Renal cortex interstitium (tissue), 11 donors: ENCODE measurements around the gene KLF15. TPM values are rescaled to one million over a fixed set of nuclear protein-coding genes. Genes with fewer than 3 reads are reported as not detected.

Source experiments
- DNase-seq, 11 donors: peaks; one replicate each; pipeline ENCODE4 v3.0.0-alpha.2; 2013; ENCODE audit warnings: low read depth in 9 of 11, low spot score in 4 of 11; ENCODE audit errors: extremely low read depth in 1 of 11
- polyA plus RNA-seq, 3 donors: library from polyadenylated mRNA; unstranded; fragments of 120-200 nt; gene quantifications; one replicate each; pipeline ENCODE4 v1.2.1, GENCODE V29; 2013; ENCODE audit not compliant: insufficient read length in 3 of 3

The KLF15 gene
- polyA plus RNA-seq, 3 donors: 11.9 to 15.5 (median 15.4) TPM

DNA sequence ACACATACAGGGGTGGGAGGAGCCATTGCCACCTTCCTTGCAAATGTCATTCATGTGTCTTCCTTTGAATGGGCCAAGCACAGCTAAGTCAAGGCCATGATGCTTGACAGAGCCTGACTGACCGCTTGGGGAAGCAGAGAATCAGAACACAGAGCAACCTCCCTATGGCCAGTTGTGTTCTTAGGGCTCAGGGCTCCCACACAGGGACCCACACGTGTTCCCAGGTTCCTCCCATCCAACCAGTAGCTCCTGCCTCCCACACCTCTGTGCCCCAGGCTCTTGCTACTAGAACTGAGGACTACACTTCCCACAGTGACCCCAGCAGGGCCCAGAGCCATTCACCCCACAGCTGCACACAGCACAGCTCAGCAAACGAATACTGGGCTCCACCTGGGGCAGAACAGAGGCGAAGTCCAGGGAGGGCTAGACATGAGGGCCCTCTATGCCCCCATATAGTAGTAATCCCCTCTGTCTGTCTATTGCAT, 42.9 kb downstream of the KLF15 start:
- no peak for DNase-seq

DNA sequence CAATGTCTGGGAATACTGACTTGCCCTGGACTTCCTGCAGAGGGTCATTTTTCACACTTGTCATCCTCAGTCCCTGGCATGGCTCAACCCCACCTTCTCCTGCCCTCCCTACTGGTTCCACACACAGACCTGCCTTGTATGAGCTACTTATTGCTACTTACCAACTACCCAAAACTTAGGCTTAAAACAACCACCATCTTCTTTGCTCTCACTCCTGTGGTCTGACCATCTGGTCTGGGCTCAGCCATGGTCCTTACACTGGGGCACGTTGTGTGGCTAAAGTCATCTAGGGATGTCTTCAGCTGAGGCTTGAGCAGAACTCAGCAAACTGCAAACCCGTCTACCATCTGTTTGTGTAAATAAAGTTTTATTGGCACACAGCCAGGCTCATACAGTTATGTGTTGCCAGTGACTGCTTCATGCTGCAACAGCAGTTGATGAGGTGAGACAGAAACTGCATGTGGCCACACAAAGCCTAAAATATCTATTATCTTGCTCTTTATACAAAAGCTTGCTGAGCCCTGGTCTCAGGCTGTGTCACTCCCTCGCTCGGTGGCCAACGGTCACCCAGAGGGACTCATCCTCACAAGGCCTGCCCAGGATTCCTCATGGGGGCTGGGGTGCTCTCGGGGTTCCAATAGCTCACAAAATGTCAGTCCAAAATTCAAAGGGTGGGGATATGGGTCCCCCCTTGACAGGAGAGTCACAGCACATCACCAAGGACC, 43.5 kb downstream of the KLF15 start:
- DNase-seq: no peak

DNA sequence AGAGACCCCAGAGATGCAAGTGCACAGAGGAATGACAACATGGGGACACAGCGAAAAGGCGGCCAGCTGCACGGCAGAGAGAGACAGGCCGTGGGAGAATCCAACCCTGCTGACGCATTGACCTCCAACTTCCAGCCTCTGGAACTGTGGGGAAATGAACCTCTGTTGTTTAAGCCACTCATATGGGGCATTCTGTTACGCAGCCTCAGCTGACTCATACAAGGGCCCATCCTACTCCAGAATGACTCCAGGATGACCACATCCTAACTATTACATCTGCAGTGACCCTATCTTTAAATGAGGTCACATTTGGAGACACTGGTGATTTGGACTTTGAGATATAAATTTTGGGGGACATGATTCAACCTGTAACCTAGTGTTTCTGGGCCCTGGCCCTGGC, 44.0 kb downstream of the KLF15 start:
- DNase-seq: no peak

DNA sequence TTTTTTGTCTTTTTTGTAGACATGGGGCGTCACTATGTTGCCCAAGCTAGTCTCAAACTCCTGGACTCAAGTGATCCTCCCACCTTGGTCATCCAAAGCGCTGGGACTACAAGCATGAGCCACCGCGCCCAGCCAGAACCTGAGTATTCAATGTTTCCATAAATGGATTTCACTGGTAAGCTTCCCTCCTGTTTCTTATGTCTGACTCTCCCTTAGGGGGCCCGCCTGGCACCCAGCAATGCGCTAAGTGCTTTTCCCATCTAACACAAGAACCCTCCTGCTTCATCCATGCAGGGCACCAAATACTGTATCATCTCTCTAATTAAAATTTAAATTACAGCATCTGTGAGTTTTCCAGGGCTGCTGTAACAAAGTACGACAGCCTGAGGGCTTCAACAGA, 44.9 kb downstream of the KLF15 start:
- no peak for DNase-seq

DNA sequence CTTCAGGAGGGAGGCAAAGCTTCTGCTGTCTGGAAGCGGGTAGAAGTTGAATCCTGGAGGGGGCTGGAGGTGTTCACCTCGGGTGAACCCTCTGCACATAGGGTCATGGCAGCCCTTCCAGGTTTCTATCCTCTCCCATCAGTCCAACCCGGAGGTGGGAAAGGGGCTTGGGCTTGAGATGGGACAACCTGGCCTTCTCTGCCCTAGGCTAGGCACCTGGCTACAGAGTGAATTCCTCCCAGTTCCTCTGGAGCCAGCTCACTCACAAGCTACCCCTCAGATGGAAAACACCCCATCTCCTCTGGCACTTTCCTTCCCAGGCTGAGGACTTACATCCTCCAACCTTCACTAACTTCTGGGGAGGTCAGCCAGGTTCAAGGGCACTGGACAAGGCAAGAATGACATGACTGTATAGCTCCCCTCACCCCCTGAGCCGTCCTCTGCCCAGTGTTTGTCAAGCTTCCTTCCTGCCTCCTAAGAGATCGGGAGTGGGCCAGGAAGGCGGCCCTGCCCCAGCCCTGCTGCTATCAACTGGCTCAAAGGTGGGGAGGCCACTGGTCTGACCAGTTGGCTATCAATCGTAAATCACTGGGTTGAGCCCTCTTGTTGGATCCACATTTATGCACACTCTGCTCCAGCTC, 45.8 kb downstream of the KLF15 start:
- no peak for DNase-seq

DNA sequence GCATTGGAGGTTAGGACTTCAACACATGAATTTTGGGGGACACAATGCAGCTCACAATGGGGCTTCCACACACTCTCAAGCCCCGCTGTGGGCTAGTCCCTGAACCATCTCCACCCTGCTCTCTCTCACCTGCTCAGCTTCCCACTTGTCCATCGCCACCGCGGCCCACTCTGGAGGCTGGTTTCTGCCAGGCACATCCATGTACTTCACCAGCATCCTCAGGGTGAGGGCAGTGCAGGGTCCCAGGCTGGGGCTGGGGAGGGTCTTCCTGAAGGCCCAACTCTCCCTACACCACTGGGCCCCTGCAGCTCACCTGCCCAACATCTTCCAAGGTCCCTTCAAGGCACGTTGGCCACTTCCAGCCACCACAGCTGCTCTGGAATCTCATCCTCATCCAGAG, 46.4 kb downstream of the KLF15 start:
- no peak for DNase-seq

DNA sequence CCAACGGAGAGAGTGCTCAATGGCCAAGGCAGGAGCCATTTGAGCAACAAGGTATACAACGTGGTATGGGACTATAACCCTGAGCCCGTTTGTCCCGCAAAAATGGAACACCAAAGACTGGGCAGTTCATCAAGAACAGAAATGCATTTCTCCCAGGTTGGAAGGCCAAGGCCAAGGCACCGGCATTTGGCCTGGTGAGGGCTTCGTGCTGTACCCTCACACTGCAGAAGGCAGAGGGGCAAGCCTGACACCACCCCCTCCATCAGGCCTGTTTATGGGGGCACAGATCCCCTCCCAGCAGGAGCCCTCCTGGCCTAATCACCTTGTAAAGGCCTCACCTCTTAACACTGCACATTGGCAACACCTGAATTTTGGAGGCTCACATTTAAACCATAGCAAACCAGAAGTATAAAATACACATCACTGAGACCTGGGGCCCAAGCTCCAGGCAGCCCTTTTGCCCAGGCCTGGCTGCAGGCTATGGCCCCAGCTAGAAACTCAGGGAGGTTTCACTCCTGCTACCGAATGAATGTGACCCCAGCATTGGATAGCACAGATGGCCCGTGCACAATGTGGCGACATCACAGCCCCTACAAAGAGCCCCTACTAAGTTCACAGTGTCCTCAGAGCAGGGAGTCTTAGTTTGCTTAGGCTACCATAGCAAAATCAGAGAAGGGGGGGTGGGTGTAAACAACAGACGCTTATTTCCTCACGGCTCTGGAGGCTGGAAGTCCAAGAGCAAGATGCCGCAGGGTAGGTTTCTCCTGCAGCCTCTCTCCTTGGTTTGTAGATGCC, 47.1 kb downstream of the KLF15 start:
- no peak for DNase-seq

DNA sequence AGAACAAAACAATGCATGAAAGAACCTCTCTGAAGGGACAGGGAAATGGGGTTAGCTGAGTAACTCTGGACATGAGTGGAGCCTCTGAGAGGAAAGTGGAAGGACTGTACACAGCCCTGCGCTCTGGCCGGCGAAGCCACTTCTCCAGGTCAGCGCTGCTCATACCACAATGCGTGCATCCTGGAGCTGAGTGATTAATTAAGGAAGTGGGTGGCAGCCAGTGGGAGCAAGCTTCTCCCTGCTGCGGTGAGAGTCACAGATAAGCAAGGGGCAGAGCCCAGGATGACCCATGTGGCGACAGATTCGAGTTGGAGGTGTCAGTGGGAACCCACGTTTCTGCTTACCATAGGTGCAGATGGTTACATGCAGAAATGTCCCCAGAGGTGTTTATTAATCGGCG, 48.0 kb downstream of the KLF15 start:
- DNase-seq: no peak

DNA sequence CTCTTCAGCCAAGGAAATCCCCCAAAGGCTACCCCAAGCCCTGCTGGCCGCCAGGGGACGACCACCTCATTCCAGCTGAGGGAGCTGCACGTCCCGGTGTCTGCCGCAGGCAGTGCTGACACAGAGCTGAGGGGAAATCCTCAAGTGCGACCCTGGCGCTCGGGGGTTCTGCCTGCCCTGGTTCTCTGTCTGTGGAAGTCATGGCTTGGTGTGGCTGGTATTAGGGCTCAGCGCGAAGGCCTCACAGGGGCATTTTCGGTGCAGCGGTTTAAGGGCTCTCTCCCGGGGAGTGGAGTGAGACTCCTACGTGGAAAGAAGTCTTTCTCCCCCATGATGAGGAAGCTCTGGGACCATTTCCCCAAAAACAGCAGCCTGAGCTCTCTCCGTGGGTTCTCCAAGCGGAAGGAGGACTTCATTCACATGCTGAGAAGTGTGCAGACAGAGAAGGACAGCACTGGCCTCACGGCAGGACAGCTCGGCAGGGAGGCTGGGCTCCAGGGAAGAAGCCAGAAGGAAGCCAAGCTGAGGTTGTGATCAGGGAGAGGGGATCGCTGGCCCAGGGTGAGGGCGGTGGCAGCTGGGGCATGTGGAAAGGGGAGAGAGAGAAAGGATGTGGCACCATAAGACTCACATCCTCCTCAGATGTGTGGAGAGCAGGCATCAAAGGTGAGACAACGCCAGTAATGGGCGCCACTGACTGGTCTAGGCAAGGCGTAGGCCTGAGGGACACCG, 48.6 kb downstream of the KLF15 start:
- DNase-seq: no peak

DNA sequence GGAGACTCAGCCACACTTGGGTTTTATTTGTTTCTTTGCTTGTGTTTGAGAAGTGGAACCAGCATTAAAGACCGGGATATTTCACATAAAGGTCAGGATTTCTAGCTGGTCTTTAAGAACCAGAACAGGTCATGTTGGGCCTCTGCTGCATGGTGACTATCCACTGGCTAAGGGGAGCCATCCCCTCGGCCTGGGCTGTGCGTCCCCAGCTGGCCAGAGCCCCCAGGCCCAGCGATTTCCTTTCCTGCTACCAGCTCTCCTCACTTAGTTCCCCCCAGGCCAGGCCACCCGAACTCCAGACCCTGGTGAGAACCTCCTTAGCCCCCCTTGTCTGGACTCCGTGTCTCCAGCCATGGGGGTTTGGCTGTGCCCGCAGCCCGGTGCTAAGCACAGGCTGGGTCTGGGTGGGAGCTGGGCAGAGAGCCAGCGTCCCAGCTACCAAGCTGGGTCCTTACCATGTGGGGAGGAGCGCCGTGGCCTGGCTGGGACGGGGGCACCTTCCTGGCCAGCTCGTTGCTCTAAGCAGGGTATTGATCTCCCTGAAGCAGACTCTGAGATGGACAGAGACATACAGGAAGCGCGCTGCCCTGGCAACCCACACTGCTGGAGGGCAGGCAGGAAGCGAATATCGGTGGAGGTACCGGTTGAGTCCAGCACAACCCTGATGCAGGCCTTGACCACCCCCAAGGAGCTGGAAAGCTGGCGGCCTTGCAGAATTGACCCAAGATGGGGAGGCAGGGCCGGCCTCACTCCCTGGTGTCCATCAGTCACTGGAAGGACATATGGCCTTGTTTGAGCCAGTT, 49.4 kb downstream of the KLF15 start:
- no peak for DNase-seq

DNA sequence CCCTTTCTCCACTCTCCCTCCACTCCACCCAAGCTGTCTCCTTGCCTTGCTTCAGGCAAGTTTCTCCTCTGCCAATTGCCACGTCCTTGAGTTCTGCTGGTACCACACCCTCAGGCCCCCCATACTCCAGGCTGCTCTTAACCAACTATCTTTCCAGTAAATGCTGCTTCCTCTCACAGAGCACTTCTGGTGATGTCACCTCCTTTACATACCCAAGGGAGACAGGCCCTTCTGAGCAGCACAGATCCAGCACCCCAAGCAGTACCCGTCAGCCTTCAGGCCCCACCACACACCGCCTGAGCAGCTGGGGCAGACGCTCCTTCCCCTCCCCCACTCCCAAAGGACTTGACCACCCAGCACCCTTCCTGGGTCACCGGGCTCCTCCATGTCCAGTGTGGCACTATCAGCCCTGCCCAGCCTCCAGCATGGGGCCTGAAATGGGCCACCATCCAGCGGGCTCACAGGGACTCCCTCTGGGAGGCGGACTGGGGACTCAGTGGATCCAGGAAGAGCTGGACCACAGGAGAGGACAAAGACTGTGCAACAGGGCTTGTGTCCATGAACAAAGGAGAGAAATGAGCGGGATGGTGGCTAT, 50.2 kb downstream of the KLF15 start:
- DNase-seq: no peak

DNA sequence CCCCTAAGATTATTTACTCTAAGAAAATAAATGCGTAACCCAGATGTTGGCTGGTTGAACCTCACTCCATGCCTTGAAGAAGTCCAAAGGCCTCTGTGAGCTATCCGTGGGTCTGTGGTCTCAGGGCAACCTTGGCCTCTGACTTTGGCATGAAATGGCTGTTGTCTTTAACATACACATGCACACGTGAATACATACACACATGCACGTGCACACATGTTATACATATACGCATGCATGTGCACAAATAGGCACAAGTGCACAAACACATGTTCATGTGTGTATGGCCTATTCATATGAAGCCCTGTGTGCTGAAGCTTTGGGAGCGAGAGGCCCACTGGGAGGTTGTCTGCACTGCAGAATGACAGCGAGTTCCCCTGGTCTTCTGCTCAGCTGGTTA, 50.8 kb downstream of the KLF15 start:
- DNase-seq: no peak

DNA sequence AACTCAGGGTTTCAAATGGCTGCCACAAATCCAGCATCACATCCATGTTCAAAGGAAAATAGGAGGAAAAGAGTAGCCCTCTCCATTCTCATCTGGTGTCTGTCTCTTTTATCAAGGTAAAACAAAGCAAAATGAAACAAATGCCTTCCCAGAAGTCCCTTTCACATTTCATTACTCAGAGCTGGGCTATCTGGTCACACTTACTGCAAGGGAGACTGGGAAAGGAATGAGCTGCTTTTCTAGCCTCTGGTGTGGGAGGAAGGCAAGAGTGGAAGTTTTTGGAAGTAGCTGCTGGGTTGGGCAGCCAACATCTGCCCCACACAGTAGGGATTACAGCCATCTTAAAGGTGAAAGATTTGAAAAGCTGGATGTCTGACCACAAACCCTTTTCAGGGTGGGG, 51.8 kb downstream of the KLF15 start:
- DNase-seq: no peak

DNA sequence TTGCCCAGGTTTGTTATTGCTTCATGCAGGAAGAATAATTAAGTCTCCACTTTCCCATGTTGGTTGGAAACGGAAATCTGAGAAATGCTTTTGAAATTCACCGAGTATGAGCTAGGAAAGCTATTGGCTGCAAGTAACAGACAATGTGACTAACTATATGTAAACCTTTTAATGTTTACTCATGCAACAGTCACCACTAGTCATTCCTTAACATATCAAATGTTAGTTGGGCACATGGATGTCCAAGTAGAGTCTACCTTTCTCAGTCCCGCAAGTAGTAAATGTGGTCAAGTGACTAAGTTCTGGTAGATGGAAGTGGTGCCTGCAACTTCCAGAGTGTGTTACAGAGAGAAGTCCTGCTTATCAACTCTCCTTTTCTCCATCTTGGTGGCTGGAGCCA, 52.5 kb downstream of the KLF15 start:
- DNase-seq: no peak

DNA sequence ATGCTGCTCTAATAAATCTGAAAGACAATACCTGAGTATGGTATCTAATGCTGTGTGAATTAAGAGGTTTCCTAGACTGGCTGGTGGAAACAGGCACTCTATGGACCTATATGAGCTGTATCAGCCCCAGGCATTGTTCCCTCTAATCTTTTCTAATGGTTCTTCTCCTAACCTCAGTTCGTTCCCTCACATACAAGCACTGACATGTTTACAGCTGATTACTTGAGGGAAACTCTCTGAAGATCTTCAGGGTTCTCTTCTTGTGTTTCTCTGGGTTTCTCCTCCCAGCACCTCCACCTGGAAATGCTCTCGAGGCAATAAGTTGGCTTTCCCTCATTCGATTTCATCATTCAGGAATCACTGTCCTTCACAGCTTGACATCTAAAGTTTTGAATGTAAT, 52.9 kb downstream of the KLF15 start:
- DNase-seq: no peak

DNA sequence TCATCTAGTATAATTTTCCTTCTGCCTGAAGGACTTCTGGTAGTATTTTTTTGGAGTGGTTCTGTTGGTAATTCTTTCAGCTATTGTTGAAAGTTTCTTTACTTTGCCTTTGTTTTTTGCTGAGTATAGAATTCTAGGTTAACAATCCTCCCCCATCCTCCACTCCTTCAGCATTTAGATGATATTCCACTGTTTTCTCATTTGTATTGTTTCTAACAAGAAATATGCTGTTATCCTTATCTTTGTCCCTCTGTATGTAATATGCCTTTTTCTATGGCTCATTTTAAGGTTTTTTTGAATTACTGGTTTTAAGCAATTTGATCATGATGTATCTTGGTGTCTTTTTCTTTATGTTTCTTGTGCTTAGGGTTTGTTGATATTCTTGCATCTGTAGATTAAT, 53.9 kb downstream of the KLF15 start:
- DNase-seq: no peak

DNA sequence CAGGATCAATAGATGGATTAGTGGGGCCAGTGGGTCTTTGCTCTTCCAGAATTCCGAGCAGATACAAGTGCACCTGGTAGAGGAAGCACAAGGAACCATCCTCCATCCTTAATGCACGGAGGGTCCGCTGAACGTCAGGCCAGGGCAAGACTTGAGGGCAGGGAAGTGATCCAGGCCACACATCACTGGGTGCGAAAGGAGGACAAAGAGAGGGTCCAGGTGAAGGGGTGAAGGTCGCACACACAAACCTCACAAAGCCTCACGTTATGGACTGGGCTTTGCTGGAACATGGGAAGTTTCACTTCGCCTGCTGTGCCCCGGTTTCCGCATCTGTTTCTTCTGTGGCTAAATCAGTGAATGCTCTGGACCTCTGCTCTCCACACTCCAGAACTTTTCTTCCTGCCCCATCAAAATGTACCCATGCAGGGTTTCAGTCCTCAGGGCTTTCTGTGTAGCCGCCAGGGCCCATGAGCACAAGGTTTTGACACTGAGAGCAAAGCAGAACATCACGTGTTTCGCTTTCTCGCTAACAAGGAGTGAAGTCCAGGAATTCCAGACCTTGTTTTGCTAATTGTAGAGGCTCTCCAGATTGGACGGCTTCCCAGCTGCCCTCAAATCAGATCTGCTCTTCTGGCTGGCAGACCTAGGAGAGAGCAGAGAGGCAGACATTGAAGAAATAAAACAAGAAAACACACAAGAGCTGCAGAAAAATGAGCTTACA, 56.3 kb downstream of the KLF15 start:
- no peak for DNase-seq
